Hepatocyte (in vitro differentiated cells): ENCODE results near the gene SLC22A23.
A peak's percentile ranks its signal among the peaks of the same experiment; 100 is the strongest.

Source experiments
- EZH2 ChIP-seq: fragments of 200-600 bp; sonication (generic); IDR thresholded peaks from 2 replicates; pipeline ENCODE4 v1.6.1; 2016; ENCODE audit warnings: antibody characterized with exemption, mild to moderate bottlenecking, borderline replicate concordance
- EZH2phosphoT487 ChIP-seq: fragments of 200-600 bp; sonication (generic); IDR thresholded peaks from one replicate; pipeline ENCODE4 v1.6.1; 2018; ENCODE audit warnings: antibody characterized with exemption, mild to moderate bottlenecking, low read depth, moderate library complexity; ENCODE audit not compliant: unreplicated experiment, severe bottlenecking
- TF ChIP-seq, protein P1 (sequence below): fragments of 200-600 bp; sonication (generic); IDR thresholded peaks from 2 replicates; pipeline ENCODE4 v1.5.1; 2016; ENCODE audit warnings: antibody characterized with exemption, mild to moderate bottlenecking; ENCODE audit not compliant: poor library complexity

DNA sequence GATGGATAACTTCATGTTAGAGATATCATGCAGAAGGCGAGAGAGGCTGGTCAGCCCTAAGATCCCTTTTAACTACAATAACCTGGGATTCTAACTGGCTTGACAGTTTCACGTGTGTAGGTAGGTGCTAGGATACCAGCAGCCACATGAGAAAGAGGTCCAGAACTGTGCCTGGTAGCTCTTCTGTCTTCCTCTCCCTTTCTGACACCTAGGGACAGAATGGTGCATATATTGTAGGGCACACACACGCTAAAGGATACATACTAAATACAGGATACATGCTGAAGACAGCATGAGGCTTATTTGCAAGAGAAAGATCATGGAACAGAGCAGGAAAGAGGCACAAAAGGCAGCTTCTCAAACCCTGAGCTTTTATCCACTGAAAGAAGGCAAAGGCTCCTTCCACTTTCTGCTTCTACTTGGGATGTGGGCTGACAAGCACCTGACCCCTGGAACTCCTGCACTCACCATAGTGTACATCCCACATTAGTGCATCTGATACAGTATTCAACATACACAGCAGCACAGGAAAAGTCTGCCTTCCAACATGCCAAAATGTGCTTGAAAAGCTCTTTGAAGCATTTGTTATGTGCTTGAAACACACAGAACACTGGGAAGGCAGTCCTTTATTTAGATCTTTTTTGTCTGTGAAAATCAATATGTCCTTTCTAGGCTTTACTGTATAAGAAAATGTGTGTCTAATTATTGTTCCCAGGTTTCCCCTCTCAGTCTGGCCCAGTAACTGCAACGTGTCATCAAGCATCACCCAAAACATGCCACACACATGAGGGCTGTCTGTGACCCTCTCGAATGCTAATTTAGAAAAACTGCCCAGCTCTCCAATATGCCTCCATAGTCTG, 3.2 kb downstream of the SLC22A23 start:
- TF ChIP-seq, protein P1, sequence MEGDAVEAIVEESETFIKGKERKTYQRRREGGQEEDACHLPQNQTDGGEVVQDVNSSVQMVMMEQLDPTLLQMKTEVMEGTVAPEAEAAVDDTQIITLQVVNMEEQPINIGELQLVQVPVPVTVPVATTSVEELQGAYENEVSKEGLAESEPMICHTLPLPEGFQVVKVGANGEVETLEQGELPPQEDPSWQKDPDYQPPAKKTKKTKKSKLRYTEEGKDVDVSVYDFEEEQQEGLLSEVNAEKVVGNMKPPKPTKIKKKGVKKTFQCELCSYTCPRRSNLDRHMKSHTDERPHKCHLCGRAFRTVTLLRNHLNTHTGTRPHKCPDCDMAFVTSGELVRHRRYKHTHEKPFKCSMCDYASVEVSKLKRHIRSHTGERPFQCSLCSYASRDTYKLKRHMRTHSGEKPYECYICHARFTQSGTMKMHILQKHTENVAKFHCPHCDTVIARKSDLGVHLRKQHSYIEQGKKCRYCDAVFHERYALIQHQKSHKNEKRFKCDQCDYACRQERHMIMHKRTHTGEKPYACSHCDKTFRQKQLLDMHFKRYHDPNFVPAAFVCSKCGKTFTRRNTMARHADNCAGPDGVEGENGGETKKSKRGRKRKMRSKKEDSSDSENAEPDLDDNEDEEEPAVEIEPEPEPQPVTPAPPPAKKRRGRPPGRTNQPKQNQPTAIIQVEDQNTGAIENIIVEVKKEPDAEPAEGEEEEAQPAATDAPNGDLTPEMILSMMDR, result peak; percentile 2
- TF ChIP-seq EZH2 (no peak), EZH2phosphoT487 (no peak)
